ENCODE results near the gene CHST8. TPM values are rescaled to one million over a fixed set of nuclear protein-coding genes. Genes with fewer than 3 reads are reported as not detected.

The CHST8 gene
- total RNA-seq, 1 experiment from 2014 or later: not detected

- H3K27me3 Mint-ChIP-seq (ENCODE audit: insufficient read depth, unreplicated experiment): peaks cover 34% of the 10 kb centered on the region
- no peak overlapping the region for H3K4me3 Mint-ChIP-seq (ENCODE audit: unreplicated experiment)
- CTCF ChIA-PET: no interaction called here
Observed at GRCh38 chr19:33671211-33671610, 49.5 kb downstream of the CHST8 start.

GRCh38 chr19:33673258-33673875 is 51.6 kb downstream of the CHST8 start:
- no peaks in the 10 kb centered on the region for H3K36me3 Mint-ChIP-seq (ENCODE audit: insufficient read depth, unreplicated experiment)
- no peak overlapping the region for H3K4me3 ChIP-seq (ENCODE audit: low read depth, low read length)
- no peak for TF ChIP-seq CTCF (IDR thresholded peaks at IDR 0.05; ENCODE audit: insufficient read depth in 1 of 2, low read depth in 1 of 2, low read length in 1 of 2, severe bottlenecking in 1 of 2, unreplicated experiment in 1 of 2)
- no peaks in the 10 kb centered on the region; the same call in none of the 2 replicates for H3K27me3 ChIP-seq (replicated peaks; ENCODE audit: control insufficient read depth, insufficient read depth, low read length)
- no peaks in the 10 kb centered on the region for H3K9me3 Mint-ChIP-seq (ENCODE audit: unreplicated experiment)
- H3K27ac Mint-ChIP-seq (ENCODE audit: unreplicated experiment): no peak overlapping the region
- H3K27me3 Mint-ChIP-seq (ENCODE audit: insufficient read depth, unreplicated experiment): peaks cover 19% of the 10 kb centered on the region
- BruUV-seq (replicated peaks): no TSS peak
- no peaks in the 10 kb centered on the region for H3K36me3 ChIP-seq (ENCODE audit: control insufficient read depth, insufficient read depth, low read length)
- H3K4me3 Mint-ChIP-seq (ENCODE audit: unreplicated experiment): no peak overlapping the region
- DNase-seq: no peak
- POLR2A ChIA-PET: no interaction called here
- H3K9me3 ChIP-seq: no peaks in the 10 kb centered on the region
- no peaks in the 10 kb centered on the region for H3K4me1 ChIP-seq
- intact Hi-C loops (cut with micrococcal nuclease; ENCODE audit: unreplicated experiment): no loop called here
- H3K4me1 Mint-ChIP-seq (ENCODE audit: low read depth, unreplicated experiment): no peaks in the 10 kb centered on the region
- CTCF ChIA-PET: no interaction called here

More at GRCh38 chr19:33671211-33671610, 49.5 kb downstream of the CHST8 start:
- Histone ChIP-seq H3K9me3 (no peaks in the 10 kb centered on the region), H3K4me1 (no peaks in the 10 kb centered on the region), H3K27me3 (replicated peaks; ENCODE audit: control insufficient read depth, insufficient read depth, low read length) (no peaks in the 10 kb centered on the region; the same call in none of the 2 replicates), H3K36me3 (ENCODE audit: control insufficient read depth, insufficient read depth, low read length) (no peaks in the 10 kb centered on the region), H3K4me3 (ENCODE audit: low read depth, low read length) (no peak overlapping the region)
- no peak for DNase-seq
- POLR2A ChIA-PET: no interaction called here
- H3K4me1 Mint-ChIP-seq (ENCODE audit: low read depth, unreplicated experiment): no peaks in the 10 kb centered on the region
- TF ChIP-seq CTCF (IDR thresholded peaks at IDR 0.05; ENCODE audit: insufficient read depth in 1 of 2, low read depth in 1 of 2, low read length in 1 of 2, severe bottlenecking in 1 of 2, unreplicated experiment in 1 of 2): no peak
- no peaks in the 10 kb centered on the region for H3K9me3 Mint-ChIP-seq (ENCODE audit: unreplicated experiment)
- intact Hi-C loops (cut with micrococcal nuclease; ENCODE audit: unreplicated experiment): no loop called here
- H3K27ac Mint-ChIP-seq (ENCODE audit: unreplicated experiment): no peak overlapping the region
- no peaks in the 10 kb centered on the region for H3K36me3 Mint-ChIP-seq (ENCODE audit: insufficient read depth, unreplicated experiment)
- no TSS peak for BruUV-seq (replicated peaks)

GRCh38 chr19:33673996-33674625 is 52.4 kb downstream of the CHST8 start:
- Mint-ChIP-seq H3K9me3 (ENCODE audit: unreplicated experiment) (no peaks in the 10 kb centered on the region), H3K4me1 (ENCODE audit: low read depth, unreplicated experiment) (no peaks in the 10 kb centered on the region), H3K27ac (ENCODE audit: unreplicated experiment) (no peak overlapping the region), H3K27me3 (ENCODE audit: insufficient read depth, unreplicated experiment) (peaks cover 18% of the 10 kb centered on the region), H3K4me3 (ENCODE audit: unreplicated experiment) (no peak overlapping the region), H3K36me3 (ENCODE audit: insufficient read depth, unreplicated experiment) (no peaks in the 10 kb centered on the region)
- H3K4me1 ChIP-seq: no peaks in the 10 kb centered on the region
- intact Hi-C loops (cut with micrococcal nuclease; ENCODE audit: unreplicated experiment): no loop called here
- BruUV-seq (replicated peaks): no TSS peak
- ChIA-PET CTCF (no interaction called here), POLR2A (no interaction called here)
- no peak for DNase-seq
- H3K4me3 ChIP-seq (ENCODE audit: low read depth, low read length): no peak overlapping the region
- H3K36me3 ChIP-seq (ENCODE audit: control insufficient read depth, insufficient read depth, low read length): no peaks in the 10 kb centered on the region
- H3K27me3 ChIP-seq (replicated peaks; ENCODE audit: control insufficient read depth, insufficient read depth, low read length): no peaks in the 10 kb centered on the region; the same call in none of the 2 replicates
- TF ChIP-seq CTCF (IDR thresholded peaks at IDR 0.05; ENCODE audit: insufficient read depth in 1 of 2, low read depth in 1 of 2, low read length in 1 of 2, severe bottlenecking in 1 of 2, unreplicated experiment in 1 of 2): no peak
- no peaks in the 10 kb centered on the region for H3K9me3 ChIP-seq

Data from Caco-2 (cell line).